Ovary (tissue), 3 donors: Measurements from ENCODE around the gene PRDM13.

Experiments
- EP300 ChIP-seq: sonication (generic); formaldehyde crosslinking; IDR thresholded peaks from one replicate; pipeline ENCODE4 v1.6.1; 2017; ENCODE audit warnings: antibody characterized with exemption
- POLR2A ChIP-seq: fragments of 450-650 bp; IDR thresholded peaks from one replicate; pipeline ENCODE4 v1.6.1; 2017; ENCODE audit warnings: antibody characterized with exemption, mild to moderate bottlenecking, moderate library complexity
- TF ChIP-seq, protein P1 (sequence below), 3 donors: fragments of 450-650 bp in 2 of 3; fragments of 200-600 bp in 1 of 3; IDR thresholded peaks; one replicate each; pipeline versions ENCODE4 v1.5.1 to v1.8.0; 2016 to 2022; ENCODE audit warnings: antibody characterized with exemption in 3 of 3, mild to moderate bottlenecking in 1 of 3
- donor health status: DM: no; HTN: no; CAD: no.

DNA sequence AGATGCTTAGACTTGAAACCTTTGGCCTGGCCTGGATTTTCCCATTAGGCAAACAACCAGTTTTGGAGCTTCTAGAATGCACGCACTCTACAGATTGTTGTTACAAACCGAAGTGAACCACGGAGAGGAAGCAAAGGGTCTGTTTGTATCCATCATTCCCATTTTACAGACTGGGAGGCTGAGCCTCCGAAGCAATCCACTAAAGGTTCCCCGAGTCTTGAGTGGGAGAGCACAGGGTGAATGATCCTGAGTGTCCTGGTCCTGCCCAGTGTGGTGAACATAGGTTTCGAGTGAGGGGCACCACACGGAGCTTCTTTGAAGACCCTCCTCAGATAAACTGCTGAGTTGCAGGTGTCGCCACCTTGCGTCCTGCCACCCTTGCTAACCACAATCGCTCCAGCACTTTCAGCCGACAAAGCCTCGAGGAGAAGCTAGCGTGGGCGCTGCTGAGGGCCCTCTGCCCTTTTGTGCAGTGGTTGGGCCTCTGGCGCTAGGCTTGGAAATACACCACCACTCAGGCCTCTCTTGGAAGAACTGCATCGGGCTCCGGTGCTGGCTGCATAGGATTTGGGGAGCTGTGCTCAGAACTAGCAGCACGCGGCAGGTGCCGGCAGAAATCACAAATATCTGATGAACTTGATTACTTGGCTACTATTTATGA, 1.4 kb upstream of the PRDM13 start:
- TF ChIP-seq, protein P1, sequence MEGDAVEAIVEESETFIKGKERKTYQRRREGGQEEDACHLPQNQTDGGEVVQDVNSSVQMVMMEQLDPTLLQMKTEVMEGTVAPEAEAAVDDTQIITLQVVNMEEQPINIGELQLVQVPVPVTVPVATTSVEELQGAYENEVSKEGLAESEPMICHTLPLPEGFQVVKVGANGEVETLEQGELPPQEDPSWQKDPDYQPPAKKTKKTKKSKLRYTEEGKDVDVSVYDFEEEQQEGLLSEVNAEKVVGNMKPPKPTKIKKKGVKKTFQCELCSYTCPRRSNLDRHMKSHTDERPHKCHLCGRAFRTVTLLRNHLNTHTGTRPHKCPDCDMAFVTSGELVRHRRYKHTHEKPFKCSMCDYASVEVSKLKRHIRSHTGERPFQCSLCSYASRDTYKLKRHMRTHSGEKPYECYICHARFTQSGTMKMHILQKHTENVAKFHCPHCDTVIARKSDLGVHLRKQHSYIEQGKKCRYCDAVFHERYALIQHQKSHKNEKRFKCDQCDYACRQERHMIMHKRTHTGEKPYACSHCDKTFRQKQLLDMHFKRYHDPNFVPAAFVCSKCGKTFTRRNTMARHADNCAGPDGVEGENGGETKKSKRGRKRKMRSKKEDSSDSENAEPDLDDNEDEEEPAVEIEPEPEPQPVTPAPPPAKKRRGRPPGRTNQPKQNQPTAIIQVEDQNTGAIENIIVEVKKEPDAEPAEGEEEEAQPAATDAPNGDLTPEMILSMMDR (IDR thresholded peaks at IDR 0.05), result no peak
- TF ChIP-seq POLR2A, result no peak
- no peak for TF ChIP-seq EP300
